HuH-7.5 (cell line): ENCODE data around the gene NHEJ1.
A peak's percentile ranks its signal among the peaks of the same experiment; 100 is the strongest.

Experiments used
- DNase-seq: peaks from one replicate; pipeline ENCODE4 v3.0.0; 2011; ENCODE audit warnings: low spot score

Gene NHEJ1

GRCh38 chr2:219057709-219058540, 102.7 kb downstream of the NHEJ1 start:
- DNase-seq, result peak; percentile 80

- no peak for DNase-seq
Measured at GRCh38 chr2:219056896-219057708, 103.5 kb downstream of the NHEJ1 start.

GRCh38 chr2:219056176-219056895, 104.3 kb downstream of the NHEJ1 start:
- DNase-seq, result no peak

GRCh38 chr2:219054956-219055903, 105.4 kb downstream of the NHEJ1 start:
- DNase-seq, result no peak

- no peak for DNase-seq
Measured at GRCh38 chr2:219049282-219049681, 111.3 kb downstream of the NHEJ1 start.

- DNase-seq, result peak; percentile 43
Measured at GRCh38 chr2:219045937-219046550, 114.6 kb downstream of the NHEJ1 start.

- DNase-seq, result peak; percentile 46
Measured at GRCh38 chr2:219042750-219043149, 117.9 kb downstream of the NHEJ1 start.

GRCh38 chr2:219042157-219042556, 118.5 kb downstream of the NHEJ1 start:
- no peak for DNase-seq

GRCh38 chr2:219041252-219041651, 119.4 kb downstream of the NHEJ1 start, which contains the start of gene CFAP65:
Gene CFAP65, minus strand, starts transcription at chr2:219041516. Its CDS starts 2,468 bp downstream, at chr2:219039048.
- DNase-seq, result no peak

GRCh38 chr2:219038600-219038999, 122.0 kb downstream of the NHEJ1 start:
- no peak for DNase-seq

GRCh38 chr2:219037783-219038499, 122.7 kb downstream of the NHEJ1 start:
- no peak for DNase-seq

- DNase-seq, result no peak
Measured at GRCh38 chr2:219035942-219036341, 124.7 kb downstream of the NHEJ1 start.

GRCh38 chr2:219034823-219035222, 125.8 kb downstream of the NHEJ1 start:
- no peak for DNase-seq

- DNase-seq, result no peak
Measured at GRCh38 chr2:219032051-219032745, 128.4 kb downstream of the NHEJ1 start.

GRCh38 chr2:219031005-219031738, 129.4 kb downstream of the NHEJ1 start:
- DNase-seq, result no peak

- DNase-seq, result no peak
Measured at GRCh38 chr2:219030177-219030940, 130.3 kb downstream of the NHEJ1 start.

- peak; percentile 84 for DNase-seq
Measured at GRCh38 chr2:219029829-219030165, 130.8 kb downstream of the NHEJ1 start.
